Stimulated activated CD4-positive, alpha-beta T cell treated with anti-CD3 and anti-CD28 coated beads, Interleukin-1b, Interleukin-23, amount 100 ng/mL, for 1 hour (primary cell): ENCODE results near the gene BARHL2.

Experiments used
- DNase-seq, 2 donors: peaks; one replicate each; pipeline ENCODE4 v3.0.0-alpha.2; 2020; ENCODE audit warnings: low read depth in 2 of 2

BARHL2 gene

GRCh38 chr1:90724926-90725656 is 8.0 kb upstream of the BARHL2 start:
- no peak for DNase-seq

DNA sequence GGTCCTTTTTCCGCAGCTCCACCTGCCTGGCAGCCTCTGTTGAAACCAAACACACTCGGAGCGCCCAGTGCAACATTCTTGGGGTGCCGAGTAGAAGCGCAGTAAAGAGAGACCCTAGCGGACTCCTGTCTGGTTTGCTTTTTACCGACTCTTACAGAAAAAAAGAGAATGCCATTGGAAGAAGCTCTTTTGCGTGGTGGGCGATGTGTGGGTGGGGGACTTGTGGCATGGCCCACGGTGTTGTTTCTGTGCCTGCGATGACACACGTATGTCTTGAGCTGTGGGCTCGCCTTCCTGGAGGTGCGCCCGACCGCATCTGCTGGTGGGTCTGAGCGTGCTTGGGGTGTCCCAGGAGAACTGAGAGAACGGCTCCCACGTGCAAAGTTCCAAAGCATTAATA is 7.3 kb upstream of the BARHL2 start:
- no peak for DNase-seq

DNA sequence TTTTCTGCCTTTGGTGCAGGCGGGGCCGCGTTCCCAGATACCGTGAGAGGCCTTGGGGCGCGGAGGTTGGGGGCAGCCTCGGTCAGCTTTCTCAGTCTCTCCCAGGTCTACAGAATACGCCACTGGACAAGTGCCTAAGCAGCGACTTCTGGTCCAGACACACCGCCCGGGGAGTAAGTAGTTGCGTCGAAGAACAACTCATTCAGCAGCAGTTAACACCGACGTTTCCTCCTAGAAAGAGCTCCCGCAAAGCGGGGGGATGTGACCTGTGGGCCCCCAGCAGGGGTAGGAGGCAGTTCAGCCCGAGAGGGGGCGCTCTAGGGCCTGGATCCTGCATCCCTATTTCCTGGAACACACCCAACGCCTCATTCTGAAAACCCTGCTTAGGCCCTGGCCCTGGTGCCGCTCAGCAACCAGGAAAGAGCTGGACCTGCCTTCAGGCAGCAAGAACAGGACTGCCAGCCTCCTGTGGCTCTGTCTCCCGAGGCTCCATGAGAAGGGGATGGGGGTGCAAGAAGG is 6.5 kb upstream of the BARHL2 start:
- no peak for DNase-seq

DNA sequence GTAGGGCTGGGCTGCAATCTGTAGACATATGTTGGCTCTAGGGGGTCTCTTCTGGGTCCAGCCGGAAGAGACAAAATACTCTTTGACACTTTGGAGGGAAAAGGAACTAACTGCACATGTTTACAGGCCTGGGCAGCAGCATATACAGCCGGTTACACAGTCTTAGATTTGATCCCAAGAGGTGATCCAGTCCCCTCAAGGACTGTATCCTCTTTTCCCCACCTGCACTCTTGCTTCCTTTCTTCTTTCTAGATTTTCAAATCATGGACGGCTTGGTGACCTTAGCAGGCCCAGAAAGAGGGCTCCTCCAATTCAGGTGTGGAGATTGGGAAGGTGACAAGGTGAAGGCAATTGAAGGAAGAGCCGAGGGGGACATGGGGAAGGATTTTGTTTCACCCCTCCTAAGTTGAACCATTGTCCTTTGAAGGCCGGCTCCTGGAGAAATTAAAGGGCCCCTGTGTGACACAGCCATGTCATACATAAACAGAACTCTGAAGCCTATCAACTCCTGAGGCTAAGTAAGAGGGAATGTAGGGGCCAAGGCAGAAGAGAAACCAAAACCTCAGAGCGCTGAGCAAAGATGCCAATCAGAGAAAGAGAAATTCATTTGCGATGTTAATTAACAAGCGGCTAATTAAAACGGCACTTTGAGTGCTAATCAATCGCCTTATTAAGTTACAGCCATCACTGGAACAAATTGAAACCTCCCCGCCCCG is 5.9 kb upstream of the BARHL2 start:
- DNase-seq, result no peak

DNA sequence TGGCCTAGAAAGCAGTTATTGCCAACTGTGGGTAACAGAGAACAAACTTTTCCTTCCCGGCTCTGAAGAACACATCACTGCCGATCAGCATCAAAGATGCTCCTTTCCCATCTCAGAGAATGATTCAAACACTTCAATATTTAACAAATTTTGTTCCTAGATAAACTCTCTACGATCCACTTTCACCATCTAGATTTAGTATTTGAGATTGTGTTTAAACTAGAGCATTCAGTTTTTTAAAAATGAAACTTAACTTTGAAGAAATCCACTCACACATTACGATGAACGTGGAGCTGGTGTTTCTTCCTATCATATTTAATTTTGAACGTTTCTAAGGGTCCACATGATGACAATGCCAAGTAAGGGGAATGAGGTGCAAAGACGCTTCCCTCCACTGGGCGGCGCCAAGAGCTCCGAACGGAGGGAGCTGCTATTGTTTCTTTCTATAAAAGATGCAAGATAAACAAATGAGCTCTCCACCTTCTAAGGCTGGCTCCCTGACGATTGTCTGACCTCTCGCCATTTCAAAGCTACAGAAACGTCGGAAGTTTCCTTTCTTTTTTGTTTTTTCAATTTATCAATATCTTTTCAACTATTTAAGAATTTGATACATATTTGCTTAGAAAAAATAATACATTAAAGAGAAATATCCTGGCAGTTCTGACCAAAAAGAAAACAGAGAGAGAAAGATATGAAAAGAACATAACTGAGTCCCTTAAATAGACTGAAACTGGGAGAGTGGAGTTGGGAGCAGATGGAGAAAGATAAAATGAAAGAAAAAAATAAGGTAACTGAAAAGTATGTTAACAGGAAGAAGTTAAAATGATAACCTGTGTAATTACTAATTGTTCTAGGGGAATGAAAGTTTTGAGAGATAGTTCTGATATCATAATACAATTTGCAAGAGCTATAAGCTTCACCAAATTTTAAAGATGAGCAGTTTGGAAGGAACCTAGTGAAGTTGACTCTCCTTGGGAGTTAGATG is 4.4 kb upstream of the BARHL2 start:
- DNase-seq, result peak in 1 of 2 donors; percentile 24

- DNase-seq, result no peak
Measured at GRCh38 chr1:90720145-90720636, 3.1 kb upstream of the BARHL2 start.

- no peak for DNase-seq
Measured at GRCh38 chr1:90719330-90720144, 2.4 kb upstream of the BARHL2 start.

DNA sequence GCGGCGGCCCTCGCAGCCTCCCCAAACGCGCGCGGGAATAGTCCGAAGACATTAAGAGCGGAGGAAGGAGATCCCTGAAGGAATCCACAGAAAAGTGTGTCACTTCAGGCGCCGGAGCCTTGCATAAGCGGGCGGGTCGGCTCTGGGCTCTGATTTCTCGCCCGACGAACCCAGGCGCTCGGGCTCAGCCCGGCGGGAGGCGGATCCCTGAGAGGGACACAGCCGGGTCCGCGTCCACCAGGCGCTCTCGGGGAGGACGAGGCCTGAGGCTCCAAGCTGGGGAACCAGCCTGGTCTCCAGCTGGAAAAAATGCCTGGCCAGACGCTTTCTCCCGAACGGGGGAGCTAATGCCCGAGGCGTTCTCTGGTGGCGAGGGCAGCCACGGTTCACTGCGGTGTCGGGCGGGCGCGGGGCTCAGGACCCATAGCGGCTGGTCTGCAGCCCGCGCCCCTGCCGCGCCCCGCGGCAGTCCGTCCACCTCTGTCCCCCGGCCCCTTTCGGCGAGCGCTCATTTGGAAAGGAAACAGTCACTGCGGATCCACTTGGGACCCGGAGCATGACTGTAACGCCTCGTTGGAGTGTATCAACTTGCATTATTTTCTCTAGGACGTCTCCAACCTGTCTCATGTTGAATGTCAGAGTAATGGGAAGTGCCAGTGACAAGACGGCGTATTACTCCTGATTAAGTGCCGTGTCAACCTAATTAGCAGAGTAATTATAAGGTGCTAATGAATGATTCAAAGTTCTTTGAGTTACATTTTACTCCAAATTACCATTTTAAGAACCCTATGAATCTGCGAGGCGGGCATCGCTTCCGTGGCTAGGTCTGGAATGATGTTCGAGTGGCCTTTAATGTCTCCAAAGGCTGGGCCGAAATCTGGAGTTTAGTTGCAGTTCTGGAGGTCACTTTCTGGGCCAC is 1.6 kb upstream of the BARHL2 start:
- DNase-seq, result no peak

DNA sequence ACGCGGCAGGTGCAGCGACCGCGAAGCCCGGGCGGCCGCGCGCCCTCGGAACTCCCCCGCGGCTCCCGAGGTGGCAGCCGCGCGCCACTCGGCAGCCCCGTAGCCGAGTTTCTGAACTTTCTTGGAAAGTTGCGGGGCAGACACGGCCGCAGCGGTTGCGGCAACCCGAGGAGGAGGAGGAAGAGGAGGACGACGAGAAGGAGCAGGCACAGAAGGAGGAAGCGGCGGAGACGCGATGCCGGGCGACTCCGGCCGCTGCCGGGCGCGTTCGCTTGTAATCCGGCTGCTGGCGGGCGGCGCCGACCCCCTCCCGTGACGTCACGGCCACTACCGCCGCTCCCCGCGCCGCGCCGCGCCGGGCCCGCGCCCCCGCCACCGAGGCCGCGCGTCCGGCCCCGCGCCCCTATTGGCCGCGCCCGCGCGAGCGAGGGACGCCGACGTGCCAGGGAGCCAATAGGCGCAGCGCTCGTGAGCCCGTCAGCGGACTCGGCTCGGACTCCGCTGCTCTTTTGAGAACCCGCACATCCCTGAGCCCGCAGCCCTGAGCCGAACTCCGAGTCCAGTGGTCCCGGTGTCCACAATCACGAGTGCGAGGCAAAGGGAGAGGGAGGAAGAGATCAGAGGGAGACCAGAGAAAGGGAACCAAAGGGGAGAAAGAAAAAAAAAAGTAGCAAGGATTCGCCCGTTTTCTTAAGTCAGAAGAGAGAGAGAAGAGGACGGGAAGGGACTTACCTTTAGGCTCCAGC is 736 bp upstream of the BARHL2 start:
- DNase-seq, result no peak

DNA sequence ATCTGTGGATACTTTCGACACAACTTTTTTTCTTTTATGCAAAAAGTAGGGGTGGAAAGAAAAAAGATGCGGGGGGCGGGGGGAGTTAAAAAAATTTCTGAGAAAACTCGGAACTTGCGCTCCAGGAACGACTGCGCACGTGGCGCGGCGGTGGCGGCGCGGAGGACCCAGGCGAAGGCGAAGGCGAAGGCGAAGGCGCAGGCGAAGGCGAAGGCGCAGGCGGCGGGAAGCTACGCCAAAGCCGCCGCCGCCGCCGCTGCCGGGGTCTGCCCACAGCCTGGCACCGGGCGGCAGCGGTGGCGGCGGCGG is 208 bp upstream of the BARHL2 start:
- no peak for DNase-seq

GRCh38 chr1:90716243-90716551 is 905 bp downstream of the BARHL2 start:
- no peak for DNase-seq

DNA sequence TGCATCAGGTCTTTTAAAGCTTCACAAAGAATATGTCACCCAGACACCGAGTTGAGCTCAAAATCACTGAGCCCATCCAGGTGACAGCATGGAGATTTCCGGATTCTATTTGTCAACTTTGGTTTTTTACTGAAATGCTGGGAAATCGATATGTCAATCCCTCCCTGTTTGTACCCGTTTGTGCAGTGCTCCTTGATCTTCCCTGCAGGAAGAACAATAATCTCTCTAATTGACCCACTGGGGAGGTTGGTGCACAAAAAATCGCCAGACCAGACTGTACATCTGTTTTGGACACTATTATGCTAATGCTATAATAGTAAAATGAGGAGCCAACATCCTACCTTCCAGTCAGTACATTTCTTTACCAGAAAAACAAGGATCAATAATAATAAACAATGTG is 1.8 kb downstream of the BARHL2 start:
- DNase-seq, result no peak

DNA sequence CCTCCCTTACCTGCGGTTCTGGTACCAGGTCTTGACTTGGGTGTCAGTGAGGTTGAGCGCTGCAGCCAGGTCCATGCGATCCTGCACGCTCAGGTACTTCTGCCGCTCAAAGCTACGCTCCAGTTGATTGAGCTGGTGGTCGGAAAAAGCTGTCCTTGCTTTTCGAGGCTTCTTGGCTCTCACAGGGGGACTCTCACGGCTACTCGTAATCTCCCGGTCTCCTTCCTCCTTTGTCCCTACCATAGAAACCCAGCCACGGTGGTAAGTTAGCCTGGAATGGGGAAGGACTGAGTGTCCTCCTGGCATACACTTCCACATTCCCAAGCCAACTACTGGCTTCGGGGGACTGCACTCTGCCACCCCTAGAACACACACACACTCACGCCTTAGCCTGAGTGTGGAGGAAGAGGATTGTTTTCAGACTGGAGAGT is 2.6 kb downstream of the BARHL2 start:
- DNase-seq, result no peak

DNA sequence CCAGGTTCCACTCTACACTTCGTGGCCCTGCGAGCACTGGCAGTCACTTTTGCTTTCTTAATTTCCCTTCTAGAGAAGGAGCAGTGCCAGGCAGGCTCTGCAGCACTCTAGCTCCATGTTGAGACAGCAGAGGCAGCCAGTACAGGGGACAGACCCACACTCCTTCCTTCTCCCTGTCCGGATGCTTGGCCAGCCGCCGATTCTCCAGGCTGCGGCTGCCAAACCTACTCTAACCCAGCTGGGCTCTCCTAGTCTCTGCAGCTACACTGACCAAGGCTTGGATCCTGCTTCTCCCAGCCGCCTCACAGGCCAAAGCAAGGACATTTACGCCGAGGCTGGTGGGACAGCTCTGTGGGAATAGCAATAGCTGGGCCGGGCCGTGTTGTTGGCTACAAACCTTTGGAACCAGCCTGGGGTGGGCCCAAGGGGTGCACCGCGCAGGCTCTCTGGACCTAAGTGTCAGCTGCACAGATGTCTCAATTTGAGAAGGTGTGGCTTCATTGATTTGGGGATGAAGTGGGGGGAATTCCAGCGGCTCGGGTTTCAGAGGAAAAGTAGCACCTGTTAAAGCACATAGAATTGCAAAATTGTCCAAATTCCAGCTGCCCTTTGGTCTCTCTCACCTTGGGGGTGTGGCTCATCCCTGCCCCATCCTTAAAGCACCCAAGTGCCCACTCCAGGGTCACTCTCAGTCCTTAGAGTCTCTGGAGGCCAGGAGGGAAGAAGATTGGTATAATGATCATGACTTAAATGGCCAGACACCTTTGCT is 3.2 kb downstream of the BARHL2 start:
- no peak for DNase-seq

GRCh38 chr1:90712915-90713730 is 4.0 kb downstream of the BARHL2 start:
- no peak for DNase-seq

- DNase-seq, result no peak
Measured at GRCh38 chr1:90712153-90712856, 4.8 kb downstream of the BARHL2 start.

DNA sequence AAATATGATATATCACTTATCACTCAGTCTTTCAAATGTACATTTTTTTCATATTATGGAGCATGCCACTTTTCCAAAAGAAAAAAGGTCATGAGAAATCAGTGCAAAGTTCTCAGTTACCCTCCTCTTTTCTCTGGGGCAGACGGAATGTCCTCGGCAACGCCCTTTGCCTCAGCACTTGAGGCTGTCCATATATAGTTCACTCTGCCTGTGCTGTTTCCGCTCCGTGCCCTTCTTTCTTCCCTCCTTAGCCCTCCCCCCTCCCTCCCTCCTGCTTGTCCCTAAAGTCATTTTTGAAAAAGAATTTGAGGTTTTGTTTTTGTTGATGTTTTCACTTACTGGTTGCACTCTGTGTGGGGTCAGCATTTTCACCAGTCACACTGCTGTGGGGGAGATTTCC is 5.4 kb downstream of the BARHL2 start:
- no peak for DNase-seq
